H1 (cell line): ENCODE results near the gene APOC1. TPM values are rescaled to one million over a fixed set of nuclear protein-coding genes. Genes with fewer than 3 reads are reported as not detected.

ENCODE experiments used
- CTCF ChIA-PET: fragments of 300-600 bp; sonication (Branson Sonifier 250); formaldehyde crosslinking; loops from one replicate; lab custom pipeline; 2021; ENCODE audit not compliant: partially characterized antibody; lab: Charles Lee
- POLR2A ChIA-PET: fragments of 300-600 bp; sonication (Branson Sonifier 250); formaldehyde crosslinking; loops from one replicate; lab custom pipeline; 2021; ENCODE audit warnings: inconsistent platforms; ENCODE audit not compliant: partially characterized antibody; lab: Charles Lee
- DNase-seq, 2 experiments: peaks; one replicate each; pipeline versions ENCODE4 v3.0.0 to v3.0.0-alpha.2; 2010 to 2022; ENCODE audit warnings: low spot score in 2 of 2, low read depth in 1 of 2, mixed read lengths in 1 of 2
- FAIRE-seq: peaks from 2 replicates; lab custom pipeline; 2011; peaks lifted over from hg19 to GRCh38; lab: Jason Lieb, UNC
- H2AFZ ChIP-seq: 2 replicates; pipeline ENCODE4 v1.8.1; 2012; ENCODE audit warnings: low read length, inconsistent platforms
- H2AK5ac ChIP-seq: 2 replicates; pipeline ENCODE4 v1.6.1; 2013; ENCODE audit warnings: low read depth, low read length
- H2BK120ac ChIP-seq: replicated peaks from 2 replicates; pipeline ENCODE3; 2013; ENCODE audit warnings: low read depth, low read length, inconsistent platforms
- H2BK12ac ChIP-seq: 2 replicates; pipeline ENCODE4 v1.6.1; 2013; ENCODE audit warnings: low read depth, low read length
- H2BK15ac ChIP-seq: 2 replicates; pipeline ENCODE4 v1.6.1; 2013; ENCODE audit warnings: low read length
- H2BK20ac ChIP-seq: 2 replicates; pipeline ENCODE4 v1.6.1; 2013; ENCODE audit warnings: low read length
- H2BK5ac ChIP-seq: 2 replicates; pipeline ENCODE4 v1.6.1; 2013; ENCODE audit warnings: low read depth, low read length
- H3K14ac ChIP-seq: 2 replicates; pipeline ENCODE4 v1.6.1; 2013; ENCODE audit warnings: inconsistent platforms; ENCODE audit not compliant: insufficient read length
- H3K18ac ChIP-seq: 2 replicates; pipeline ENCODE4 v1.6.1; 2013; ENCODE audit warnings: low read length; ENCODE audit errors: extremely low read depth
- H3K23ac ChIP-seq: 2 replicates; pipeline ENCODE4 v1.6.1; 2013; ENCODE audit warnings: inconsistent platforms; ENCODE audit not compliant: insufficient read length
- H3K23me2 ChIP-seq: 2 replicates; pipeline ENCODE4 v1.6.1; 2013; ENCODE audit warnings: low read depth, low read length
- H3K27ac ChIP-seq: 2 replicates; pipeline ENCODE4 v1.6.1; 2011; ENCODE audit warnings: low read depth, low read length, inconsistent platforms
- H3K27me3 ChIP-seq, 4 experiments: replicated peaks in 1 of 4; 1 replicate in 1 of 4; 2 replicates in 3 of 4; pipeline versions ENCODE4 v1.6.1 to v1.8.1; 2011 to 2013; ENCODE audit warnings: low read length in 3 of 4, mild to moderate bottlenecking in 3 of 4, inconsistent platforms in 2 of 4, mixed read lengths in 2 of 4, moderate library complexity in 1 of 4; ENCODE audit not compliant: control insufficient read depth in 3 of 4, insufficient read depth in 3 of 4; ENCODE audit errors: extremely low read depth in 1 of 4
- H3K36me3 ChIP-seq, 4 experiments: 2 replicates each; pipeline versions ENCODE4 v1.6.1 to v1.8.1; 2011 to 2013; ENCODE audit warnings: mild to moderate bottlenecking in 4 of 4, low read length in 3 of 4, moderate library complexity in 2 of 4, control low read depth in 1 of 4, inconsistent platforms in 1 of 4; ENCODE audit not compliant: insufficient read depth in 4 of 4, control insufficient read depth in 2 of 4
- H3K4ac ChIP-seq: replicated peaks from 2 replicates; pipeline ENCODE3; 2013; ENCODE audit warnings: low read length, low read depth, mixed read lengths, inconsistent platforms; ENCODE audit not compliant: insufficient read length
- H3K4me1 ChIP-seq, 4 experiments: replicated peaks in 1 of 4; 1 replicate in 1 of 4; 2 replicates in 3 of 4; pipeline versions ENCODE4 v1.6.1 to v1.8.1; 2011 to 2013; ENCODE audit warnings: low read length in 3 of 4, inconsistent platforms in 2 of 4, mixed read lengths in 1 of 4; ENCODE audit not compliant: insufficient read depth in 4 of 4, control insufficient read depth in 3 of 4
- H3K4me2 ChIP-seq, 2 experiments: 2 replicates each; pipeline versions ENCODE4 v1.6.1 to v1.8.1; 2011 to 2013; ENCODE audit warnings: low read depth in 2 of 2, low read length in 2 of 2, control low read depth in 1 of 2, inconsistent platforms in 1 of 2, mild to moderate bottlenecking in 1 of 2; ENCODE audit not compliant: insufficient read depth in 1 of 2
- H3K4me3 ChIP-seq, 4 experiments: fragments of 200-600, 300-600 bp in 1 of 4; sonication (generic), shearing (Covaris generic), sonication (Bioruptor Twin) in 1 of 4; 2 replicates each; pipeline versions ENCODE4 v1.5.1 to v1.8.1; 2011 to 2016; ENCODE audit warnings: low read length in 4 of 4, low read depth in 3 of 4, control low read depth in 2 of 4, inconsistent platforms in 2 of 4, mild to moderate bottlenecking in 2 of 4, mixed read lengths in 1 of 4, moderate library complexity in 1 of 4; ENCODE audit not compliant: insufficient read depth in 2 of 4; ENCODE audit errors: extremely low read depth in 1 of 4
- H3K56ac ChIP-seq: replicated peaks from 2 replicates; pipeline ENCODE3; 2013; ENCODE audit warnings: low read depth, mild to moderate bottlenecking, mixed read lengths, low read length, inconsistent platforms; ENCODE audit not compliant: insufficient read length
- H3K79me1 ChIP-seq: 2 replicates; pipeline ENCODE4 v1.6.1; 2013; ENCODE audit warnings: low read depth, low read length, control low read depth
- H3K79me2 ChIP-seq, 2 experiments: 2 replicates each; pipeline versions ENCODE4 v1.6.1 to v1.8.1; 2012 to 2013; ENCODE audit warnings: low read length in 2 of 2, mild to moderate bottlenecking in 2 of 2, inconsistent platforms in 1 of 2; ENCODE audit not compliant: insufficient read depth in 2 of 2, control insufficient read depth in 1 of 2
- H3K9ac ChIP-seq, 4 experiments: replicated peaks in 1 of 4; 1 replicate in 1 of 4; 2 replicates in 3 of 4; pipeline versions ENCODE4 v1.6.1 to v1.8.1; 2011 to 2013; ENCODE audit warnings: low read depth in 3 of 4, low read length in 3 of 4, control low read depth in 2 of 4, mild to moderate bottlenecking in 2 of 4, moderate library complexity in 2 of 4, inconsistent platforms in 1 of 4; ENCODE audit errors: extremely low read depth in 1 of 4
- H3K9me3 ChIP-seq, 2 experiments: 2 replicates each; pipeline versions ENCODE4 v1.6.1 to v1.8.1; 2012 to 2013; ENCODE audit warnings: mild to moderate bottlenecking in 2 of 2, moderate library complexity in 2 of 2, control low read depth in 1 of 2, inconsistent platforms in 1 of 2, low read depth in 1 of 2, low read length in 1 of 2, mixed read lengths in 1 of 2; ENCODE audit not compliant: insufficient read depth in 2 of 2
- H4K20me1 ChIP-seq, 2 experiments: replicated peaks in 1 of 2; 2 replicates each; pipeline versions ENCODE3 to v1.8.1; 2011 to 2013; ENCODE audit warnings: inconsistent platforms in 2 of 2, low read length in 2 of 2, mild to moderate bottlenecking in 1 of 2; ENCODE audit not compliant: insufficient read depth in 2 of 2, control insufficient read depth in 1 of 2
- H4K5ac ChIP-seq: 2 replicates; pipeline ENCODE4 v1.6.1; 2013; ENCODE audit warnings: low read length, low read depth, mixed read lengths, inconsistent platforms; ENCODE audit not compliant: insufficient read length
- H4K8ac ChIP-seq: 2 replicates; pipeline ENCODE4 v1.8.0; 2013; ENCODE audit warnings: mild to moderate bottlenecking, moderate library complexity, low read length, inconsistent platforms; ENCODE audit not compliant: insufficient read depth; ENCODE audit errors: extremely low read depth
- H4K91ac ChIP-seq: replicated peaks from 2 replicates; pipeline ENCODE3; 2013; ENCODE audit warnings: low read length, mixed read lengths, inconsistent platforms; ENCODE audit not compliant: insufficient read length
- SP4 ChIP-seq: IDR thresholded peaks from 2 replicates; pipeline ENCODE4 v1.6.1; 2012; ENCODE audit warnings: low read length, inconsistent platforms
- SUZ12 ChIP-seq: fragments of 200-600 bp; sonication (generic); IDR thresholded peaks from 2 replicates; pipeline ENCODE4 v1.6.1; 2012; ENCODE audit warnings: mild to moderate bottlenecking, inconsistent platforms, low read length, moderate library complexity, mixed read lengths
- TBP ChIP-seq: IDR thresholded peaks from 2 replicates; pipeline ENCODE4 v1.6.1; 2011; ENCODE audit warnings: low read depth, low read length, improper control_type of control experiment
- WGBS, 2 experiments: shearing (Covaris generic) in 1 of 2; methylation state at CpG; one replicate each; pipeline versions ENCODE4 v1.1.6 to v1.1.7; 2013 to 2015; ENCODE audit warnings: low lambda C conversion rate in 2 of 2, mixed read lengths in 2 of 2, inconsistent platforms in 1 of 2, low coverage in 1 of 2, missing lambda C conversion rate in 1 of 2; ENCODE audit not compliant: insufficient replicate concordance in 2 of 2, insufficient coverage in 1 of 2, insufficient read length in 1 of 2; ENCODE audit errors: extremely low coverage in 1 of 2, missing lambda C conversion rate in 1 of 2; 5-methylcytosine and 5-hydroxymethylcytosine counted together
- polyA plus RNA-seq, 7 experiments: library from polyadenylated mRNA; depleted of rRNA in 3 of 7; stranded (reverse) in 5 of 7; unstranded in 2 of 7; fragments of >200 nt in 5 of 7; fragments of 200-250 nt in 2 of 7; gene quantifications; 1 replicate in 5 of 7; 2 replicates in 1 of 7; 4 replicates in 1 of 7; pipeline versions ENCODE4 v1.2.1 to v1.2.3, GENCODE V29; 2011 to 2013; ENCODE audit warnings: missing spikeins in 2 of 7, mixed read lengths in 2 of 7
- total RNA-seq: library from RNA; stranded (reverse); fragmentation: NEBNext Ultra II Directional; extraction: Animal tissue kit (Norgen Biotek cat#: 25700); gene quantifications from 2 replicates; pipeline ENCODE4 v1.2.1, GENCODE V29; 2021

The APOC1 gene
- total and polyA plus RNA-seq, 2 of the 8 experiments (the other 6 are each of a cell fraction or from before 2014, with no cell fraction given) = 55.8 to 78.2 TPM

DNA sequence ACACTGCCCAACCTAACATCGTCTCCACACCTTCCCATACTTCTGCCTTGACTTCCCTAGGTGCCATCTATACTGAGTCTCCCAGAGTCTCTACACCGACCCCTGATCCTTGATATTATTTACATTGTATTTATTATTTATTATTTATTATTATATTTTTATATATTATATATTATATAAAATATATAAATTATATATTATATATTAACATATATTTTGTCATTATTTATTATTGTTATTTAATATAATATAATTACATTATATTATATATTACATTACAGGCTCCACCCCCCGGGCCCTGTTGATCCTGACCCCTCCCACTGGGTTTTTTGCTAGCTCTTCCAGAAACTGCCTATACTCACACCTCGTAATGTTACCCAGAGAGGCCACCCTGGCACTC is 41.7 kb upstream of the APOC1 start:
- Histone ChIP-seq H3K4me2 (no peak overlapping the region), H3K4me1 (peaks cover 0 to 4% (median under 1%) of the 10 kb centered on the region in 4 experiments; a peak in 4 of 7 replicates), H2BK5ac (no peak overlapping the region), H3K4ac (no peak overlapping the region), H2BK120ac (no peak overlapping the region), H2BK12ac (no peak overlapping the region), H3K14ac (no peak overlapping the region), H3K27ac (no peak overlapping the region), H3K4me3 (no peak overlapping the region), H3K79me1 (no peaks in the 10 kb centered on the region), H4K5ac (no peak overlapping the region), H2BK15ac (no peak overlapping the region), H2AFZ (no peak overlapping the region), H3K79me2 (no peaks in the 10 kb centered on the region; a peak in 1 of 4 replicates), H3K27me3 (no peaks in the 10 kb centered on the region), H4K8ac (no peak overlapping the region), H4K91ac (no peak overlapping the region), H2BK20ac (no peak overlapping the region), H3K23ac (no peak overlapping the region), H3K36me3 (peaks cover 40 to 73% (median 56%) of the 10 kb centered on the region in 4 experiments), H2AK5ac (no peak overlapping the region), H4K20me1 (peaks cover 6 to 19% of the 10 kb centered on the region in 2 experiments), H3K9ac (no peak overlapping the region), H3K18ac (no peak overlapping the region), H3K56ac (no peak overlapping the region), H3K23me2 (no peaks in the 10 kb centered on the region; the same call in 1 of the 2 replicates), H3K9me3 (no peaks in the 10 kb centered on the region)
- DNase-seq (no peak), FAIRE-seq (no peak)
- ChIA-PET CTCF (interaction anchor here (0.9 to 1.8 kb wide), 3 partner anchors 11 to 31 kb away, joined by 3 to 6 read pairs (median 4); no protein-coding TSS in a partner anchor), POLR2A (interaction anchor here (0.7 to 4.0 kb wide), 8 partner anchors 9 to 148 kb away, joined by 3 to 23 read pairs (median 3); no protein-coding TSS in a partner anchor)
- 95% methylated on average over 4 of the region's 4 CpGs; no CpG with 5 or more reads in 1 of the 2 experiments for WGBS, 2 experiments
- TF ChIP-seq SP4 = no peak
- TF ChIP-seq TBP = no peak
- TF ChIP-seq SUZ12 = no peak
